Measurements from ENCODE around the gene CACNA1H.

CACNA1H gene

GRCh38 chr16:1143761-1144450 lies 9.0 kb upstream of the CACNA1H start:
- no peak for DNase-seq

GRCh38 chr16:1144476-1145382 lies 8.2 kb upstream of the CACNA1H start:
- no peak for DNase-seq

GRCh38 chr16:1145383-1146100 lies 7.4 kb upstream of the CACNA1H start:
- no peak for DNase-seq

GRCh38 chr16:1146409-1146808 lies 6.5 kb upstream of the CACNA1H start:
- no peak for DNase-seq

- no peak for DNase-seq
These were observed 5.9 kb upstream of the CACNA1H start for GRCh38 chr16:1147027-1147426.

GRCh38 chr16:1149101-1149636 lies 3.7 kb upstream of the CACNA1H start:
- no peak for DNase-seq

GRCh38 chr16:1150511-1150982 lies 2.4 kb upstream of the CACNA1H start:
- DNase-seq: no peak

GRCh38 chr16:1151424-1152122 lies 1.3 kb upstream of the CACNA1H start:
- DNase-seq: no peak

GRCh38 chr16:1152123-1152638 lies 725 bp upstream of the CACNA1H start:
- DNase-seq: no peak

- DNase-seq: no peak
These were observed 714 bp downstream of the CACNA1H start for GRCh38 chr16:1153480-1154160.

- DNase-seq: no peak
These were observed 1.5 kb downstream of the CACNA1H start for GRCh38 chr16:1154291-1154886.

- DNase-seq: no peak
These were observed 2.0 kb downstream of the CACNA1H start for GRCh38 chr16:1154887-1155331.

GRCh38 chr16:1155353-1156054 lies 2.6 kb downstream of the CACNA1H start:
- DNase-seq: no peak

GRCh38 chr16:1156055-1156982 lies 3.4 kb downstream of the CACNA1H start:
- no peak for DNase-seq

- DNase-seq: no peak
These were observed 4.2 kb downstream of the CACNA1H start for GRCh38 chr16:1156983-1157638.

GRCh38 chr16:1157639-1158455 lies 4.9 kb downstream of the CACNA1H start:
- no peak for DNase-seq

GRCh38 chr16:1158456-1159324 lies 5.8 kb downstream of the CACNA1H start:
- no peak for DNase-seq

Data from DMS153 (cell line).